DMS53 treated with DMSO at 0.1 percent for 48 hours (cell line): ENCODE data around the gene MAP3K5.
A peak's percentile ranks its signal among the peaks of the same experiment; 100 is the strongest.
"Not testable (repeated sequence)": the region's sequence is repeated elsewhere in the genome, so short reads cannot be mapped to it uniquely, and the experiment has no call there.

Experiments used
- DNase-seq: peaks from one replicate; lab custom pipeline; 2025; ENCODE audit not compliant: unreplicated experiment; lab: John Stamatoyannopoulos, UW

The MAP3K5 gene

DNA sequence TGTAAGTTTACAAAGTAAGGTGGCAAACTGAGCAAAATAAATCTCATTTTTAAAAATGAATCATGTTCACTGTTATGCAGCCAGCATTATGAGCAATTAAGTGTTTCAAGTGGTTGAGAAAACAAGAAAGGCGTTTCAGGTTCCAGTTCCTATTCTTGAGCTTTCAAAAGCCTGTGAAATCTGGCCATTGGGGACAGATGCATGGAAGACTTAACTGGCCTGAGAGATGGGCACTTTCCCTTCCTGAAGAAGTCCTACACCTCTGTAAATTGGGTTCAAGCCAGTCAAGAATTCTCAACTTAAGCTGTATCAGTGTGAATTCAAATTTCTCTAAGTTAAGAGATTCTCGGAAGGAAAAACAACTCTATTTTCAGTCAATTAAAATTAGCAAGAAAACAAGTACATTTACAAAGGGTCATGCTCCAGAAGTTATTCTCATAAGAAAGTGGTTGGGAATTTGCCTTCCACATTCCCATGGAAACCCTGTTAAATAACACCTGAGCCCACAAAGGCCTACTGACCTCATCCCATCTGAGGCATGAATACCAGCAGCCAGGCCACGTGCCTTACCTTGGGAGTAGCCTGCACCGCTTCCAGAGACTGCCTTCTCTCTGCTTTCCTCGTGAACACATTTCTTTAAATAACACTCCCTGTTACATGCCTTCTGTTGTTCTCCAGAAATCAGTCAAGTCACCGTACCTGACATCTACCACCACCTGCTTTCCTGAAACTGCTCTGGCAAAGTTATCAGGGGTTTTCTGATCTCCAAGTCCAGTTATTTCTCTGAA lies 19.4 kb downstream of the MAP3K5 start:
- DNase-seq = peak; percentile 65

DNA sequence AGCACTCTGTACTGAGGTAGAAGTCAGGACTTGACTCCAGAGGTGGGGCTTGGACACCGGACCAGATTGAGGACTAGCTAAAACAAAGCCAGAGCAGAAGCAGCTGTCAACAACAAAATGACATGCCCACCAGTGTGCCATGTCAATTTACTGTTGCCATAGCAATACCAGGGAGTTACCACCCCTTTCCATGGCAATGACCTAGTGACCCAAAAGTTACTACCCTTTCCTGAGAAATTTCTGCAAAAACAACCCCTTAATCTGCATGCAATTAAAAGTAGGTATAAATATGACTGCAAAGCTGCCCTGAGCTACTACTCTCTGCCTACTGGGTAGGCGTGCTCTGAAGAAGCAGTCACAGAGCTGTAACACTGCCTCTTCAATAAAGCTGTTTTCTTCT lies 21.0 kb downstream of the MAP3K5 start:
- no peak for DNase-seq

DNA sequence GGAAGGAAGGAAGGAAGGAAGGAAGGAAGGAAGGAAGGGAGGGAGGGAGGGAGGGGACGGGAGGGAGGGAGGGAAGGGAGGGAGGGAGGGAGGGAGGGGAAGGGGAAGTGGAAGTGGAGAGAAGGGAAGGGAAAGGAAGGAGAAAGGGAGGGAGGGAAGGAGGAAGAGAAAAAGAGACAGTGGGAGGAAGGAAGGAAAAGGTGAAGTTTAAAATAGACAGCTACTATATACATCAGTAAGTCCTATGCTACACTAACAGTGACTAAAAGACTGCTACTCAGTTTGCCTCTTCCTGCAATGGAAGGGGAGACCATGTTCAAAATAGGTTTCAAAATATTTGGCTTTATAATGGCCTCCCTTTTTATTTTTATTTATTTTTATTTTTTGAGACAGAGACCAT lies 22.5 kb downstream of the MAP3K5 start:
- no peak for DNase-seq

DNA sequence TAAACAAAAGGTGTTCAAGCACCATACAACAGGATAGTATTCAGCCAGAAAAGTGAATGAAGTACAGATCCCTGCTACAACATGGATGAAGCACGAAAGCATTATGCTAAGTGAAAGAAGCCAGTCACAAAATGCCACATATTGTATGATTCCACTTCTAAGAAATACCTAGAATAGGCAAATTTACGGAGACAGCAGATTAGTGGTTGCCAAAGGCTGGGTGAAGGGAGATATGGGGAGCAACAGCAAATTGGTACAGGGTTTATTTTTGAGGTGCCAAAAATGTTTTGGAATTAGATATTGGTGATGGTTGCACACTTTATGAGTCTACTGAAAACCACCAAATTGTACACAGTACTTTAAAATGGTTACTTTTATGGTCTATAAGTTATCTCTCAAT lies 23.2 kb downstream of the MAP3K5 start:
- no peak for DNase-seq

DNA sequence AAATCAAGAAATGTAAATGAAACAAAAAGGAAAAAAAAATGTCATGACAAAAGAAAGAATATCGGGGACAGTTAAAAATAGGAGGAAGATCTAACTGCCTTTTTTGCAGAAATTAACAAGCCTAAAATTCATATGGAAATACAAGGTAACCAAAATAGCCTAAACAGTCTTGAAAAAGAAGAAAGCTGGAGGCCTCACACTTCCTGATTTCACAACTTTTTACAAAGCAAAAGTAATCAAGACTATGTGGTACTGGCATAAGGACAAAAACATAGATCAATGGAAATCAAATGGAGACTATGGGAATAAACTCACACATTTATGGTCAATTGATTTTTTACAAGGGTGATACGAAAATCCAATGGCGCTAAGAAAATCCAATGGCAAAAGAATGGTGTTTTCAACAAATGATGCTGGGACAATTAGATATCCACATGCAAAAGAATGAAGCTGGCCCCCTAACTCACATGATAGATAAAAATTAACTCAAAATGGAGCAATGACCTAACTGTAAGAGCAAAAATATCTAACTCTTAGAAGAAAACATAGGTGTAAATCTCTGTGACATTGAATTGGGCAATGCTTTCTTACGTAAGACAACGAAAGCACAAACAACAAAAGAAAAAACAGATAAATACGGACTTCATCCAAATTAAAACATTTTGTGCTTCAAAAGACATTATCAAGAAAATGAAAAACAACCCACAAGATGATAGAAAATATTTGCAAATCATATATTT lies 24.5 kb downstream of the MAP3K5 start:
- DNase-seq = no peak

DNA sequence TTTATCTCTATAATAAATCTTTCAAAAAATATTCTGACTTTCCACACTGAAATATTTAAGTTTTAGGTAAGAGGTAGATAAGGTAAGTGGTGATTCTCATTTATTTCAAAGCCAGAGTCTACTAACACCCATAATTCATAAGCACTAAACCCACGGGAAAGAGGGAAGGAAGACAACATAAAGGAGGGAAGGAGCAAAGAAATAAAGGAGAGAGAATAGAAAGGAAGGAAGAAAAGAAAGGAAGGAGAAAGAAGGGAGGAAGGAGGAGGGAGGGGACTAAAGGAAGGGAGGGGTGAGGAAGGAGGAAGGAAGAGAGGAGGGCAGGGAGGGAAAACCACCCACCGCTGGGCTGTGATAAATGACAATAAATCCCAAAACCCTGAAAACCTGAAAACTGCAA lies 25.2 kb downstream of the MAP3K5 start:
- DNase-seq = no peak

DNA sequence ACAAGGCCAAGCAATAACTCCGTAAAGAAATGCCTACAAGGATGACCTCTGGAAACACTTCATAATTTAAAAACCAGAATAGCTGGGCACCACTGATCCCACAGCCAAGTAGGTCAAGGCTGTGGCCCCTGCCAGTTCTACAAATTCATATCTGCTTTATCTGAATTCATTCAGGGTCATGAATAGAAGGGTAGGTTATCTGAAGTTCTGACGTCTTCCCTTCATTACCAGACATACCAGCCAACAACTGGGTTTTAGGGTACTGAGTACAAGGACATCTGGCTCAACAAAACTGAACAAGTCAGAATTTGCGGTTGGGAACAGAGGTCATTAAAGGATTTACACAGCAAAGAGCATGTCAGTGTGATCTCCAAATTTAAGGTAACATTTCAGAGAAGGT lies 26.0 kb downstream of the MAP3K5 start:
- DNase-seq = no peak

DNA sequence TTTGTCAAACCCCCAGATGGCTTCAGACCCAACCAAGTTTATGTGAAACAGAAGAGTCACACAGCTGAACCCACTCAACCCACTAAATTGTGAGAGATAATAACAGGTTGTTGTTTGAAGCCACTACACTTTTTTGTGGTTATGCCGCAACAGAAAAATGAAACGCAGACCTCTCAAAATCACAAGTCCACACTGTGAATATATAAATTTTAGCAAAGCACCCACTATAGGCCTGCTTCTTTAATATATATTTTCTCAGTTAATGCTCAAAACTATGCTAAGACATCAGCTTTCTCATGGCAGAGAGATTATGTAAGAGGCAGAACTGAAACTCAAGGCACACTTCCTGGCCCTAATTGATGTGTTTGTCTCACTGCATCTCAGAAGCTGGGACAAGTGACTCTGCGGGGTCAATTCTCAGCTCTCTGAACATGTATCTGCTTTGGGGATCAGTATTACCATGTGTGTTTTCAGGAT lies 27.7 kb downstream of the MAP3K5 start:
- DNase-seq = no peak

DNA sequence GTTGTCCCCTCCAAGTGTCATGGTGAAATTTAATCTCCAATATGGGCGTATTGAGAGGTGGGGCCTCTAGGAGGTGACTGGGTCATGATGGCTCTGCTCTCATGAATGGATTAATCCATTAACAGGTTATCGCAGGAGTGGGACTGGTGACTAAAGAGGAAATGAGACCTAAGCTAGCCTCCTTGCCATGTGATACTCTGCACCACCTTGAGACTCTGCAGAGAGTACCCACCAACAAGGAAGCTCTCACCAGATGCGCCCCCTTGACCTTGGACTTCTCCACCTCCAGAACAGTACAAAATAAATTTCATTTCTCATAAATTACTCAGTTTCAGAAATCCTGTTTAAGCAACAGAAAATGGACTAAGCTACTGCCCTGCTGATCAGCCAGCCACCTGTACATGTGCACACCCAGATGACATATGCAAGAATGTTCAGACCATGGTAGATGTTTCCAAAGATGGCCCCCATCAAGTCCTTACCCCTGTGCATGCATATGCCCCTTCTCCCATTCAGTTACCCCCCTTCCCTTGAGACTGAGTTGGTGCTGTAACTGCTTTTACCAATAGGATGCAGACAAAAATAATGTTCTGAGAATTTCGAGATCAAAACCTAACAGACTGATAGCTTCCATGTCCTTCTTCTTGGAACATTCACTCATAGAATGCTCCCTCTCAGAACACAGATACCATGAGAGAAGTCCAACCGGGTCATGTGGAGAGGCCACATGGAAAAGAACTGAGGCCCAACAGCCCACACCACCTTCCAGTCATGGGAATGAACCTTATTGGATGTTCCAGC lies 28.4 kb downstream of the MAP3K5 start:
- DNase-seq = no peak

DNA sequence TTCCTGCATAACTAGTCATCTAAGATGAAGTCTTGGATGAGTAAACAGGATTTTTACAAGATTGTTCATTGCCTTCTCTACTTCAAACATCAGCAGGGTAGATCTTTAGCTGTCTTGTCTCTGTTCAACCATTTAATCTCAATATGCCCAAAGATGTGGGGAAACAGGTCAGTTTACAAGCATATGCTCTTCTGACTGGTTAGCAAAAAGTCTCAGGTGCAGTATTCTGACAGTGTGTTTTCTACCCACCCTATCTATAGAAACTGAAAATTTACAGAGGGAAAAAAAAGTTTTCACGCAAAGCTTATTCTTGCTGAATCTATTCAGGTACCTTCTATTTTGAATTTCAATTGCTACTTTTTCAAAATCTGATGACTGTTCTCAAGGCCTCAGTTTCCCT lies 29.0 kb downstream of the MAP3K5 start:
- DNase-seq = no peak

DNA sequence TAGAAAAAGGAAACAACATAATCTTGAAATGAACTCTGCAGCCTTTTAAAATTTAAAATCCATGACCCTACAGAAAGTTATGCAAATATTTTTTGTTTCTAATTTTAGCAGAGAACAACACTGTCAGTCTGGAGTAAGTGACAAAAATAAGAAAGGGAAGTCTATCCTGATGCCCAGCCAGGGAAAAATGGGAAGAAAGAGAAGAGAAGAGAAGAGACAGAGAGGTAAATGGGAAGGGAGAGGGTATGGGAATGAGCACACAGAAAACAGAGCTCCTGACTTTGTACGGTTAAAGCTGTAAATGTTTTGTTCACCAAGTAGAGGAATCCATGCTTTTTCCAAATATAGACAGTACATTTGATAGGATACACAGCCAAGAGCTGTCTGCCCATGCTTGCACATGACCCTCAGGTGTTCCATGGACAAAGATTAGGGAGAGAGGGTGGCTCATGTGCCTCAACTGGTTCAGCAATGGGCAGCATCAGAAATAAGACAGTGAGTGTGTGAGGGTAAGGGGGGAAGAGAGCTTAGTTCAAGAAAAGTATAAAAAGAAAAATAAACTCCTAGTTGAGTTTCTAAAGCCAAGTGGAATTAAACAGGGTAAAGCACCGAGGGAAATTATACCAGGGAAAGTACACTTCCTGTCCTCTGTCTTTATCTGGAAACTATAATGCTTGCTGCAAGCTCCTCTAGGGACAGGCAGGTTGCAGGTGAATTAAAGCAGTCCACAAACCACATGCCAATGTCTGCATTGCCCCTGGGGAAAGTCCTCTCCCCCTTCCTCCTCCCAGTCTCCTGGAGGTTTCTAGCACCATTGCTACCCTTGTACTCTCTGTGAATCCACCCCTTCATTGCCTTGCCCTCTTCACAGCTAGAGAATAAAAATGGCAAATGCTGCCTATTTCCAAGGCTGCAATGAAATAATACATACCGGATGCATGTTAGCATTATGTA lies 30.0 kb downstream of the MAP3K5 start:
- DNase-seq = no peak

DNA sequence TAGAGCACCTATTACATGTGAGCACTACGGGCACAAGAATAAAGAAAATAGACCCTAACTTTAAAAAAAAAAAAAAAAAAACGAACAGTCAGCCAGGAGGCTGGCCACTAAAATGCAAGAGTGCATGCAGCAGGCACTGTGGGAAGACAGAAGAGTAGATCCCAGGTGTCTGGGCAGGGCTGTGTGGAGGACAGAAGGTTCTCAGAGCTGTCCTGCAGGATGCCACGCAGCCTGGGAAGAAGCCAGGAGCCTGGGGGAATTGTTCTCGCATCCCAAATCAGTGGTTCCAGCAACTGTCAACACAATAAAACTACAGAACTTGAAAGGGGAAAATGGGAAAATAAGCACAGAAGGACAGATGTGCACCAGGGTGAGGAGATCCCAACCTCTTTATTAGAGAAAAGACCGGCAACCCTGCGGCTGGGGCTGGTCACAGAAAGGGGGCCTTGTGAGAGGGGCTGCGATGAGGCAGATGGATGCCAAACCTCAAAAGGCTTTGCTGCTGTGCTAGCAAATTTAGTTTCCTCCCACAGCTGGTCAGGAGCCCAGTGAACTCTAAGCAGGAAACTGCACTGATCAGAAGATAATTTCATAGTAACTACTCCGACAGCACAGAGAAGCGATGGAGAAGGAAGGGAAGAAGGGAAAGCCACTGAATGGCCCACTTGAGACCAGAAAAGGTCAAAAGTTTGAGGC lies 30.9 kb downstream of the MAP3K5 start:
- DNase-seq = no peak

DNA sequence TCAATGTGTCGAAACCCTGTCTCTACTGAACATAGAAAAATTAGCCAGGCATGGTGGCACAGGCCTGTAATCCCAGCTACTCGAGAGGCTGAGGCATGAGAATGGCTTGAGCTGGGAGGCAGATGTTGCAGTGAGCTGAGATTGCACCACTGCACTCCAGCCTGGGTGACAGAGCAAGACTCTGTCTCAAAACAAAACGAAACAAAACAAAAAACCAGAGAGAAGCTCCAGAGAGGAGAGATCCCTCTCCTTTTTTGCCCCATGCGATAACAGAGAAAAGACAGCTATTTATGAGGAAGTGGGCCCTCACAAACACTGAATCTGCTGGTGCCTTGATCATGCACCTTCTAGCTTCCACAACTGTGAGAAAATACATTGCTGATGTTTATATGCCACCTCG lies 31.5 kb downstream of the MAP3K5 start:
- DNase-seq = not testable (repeated sequence)

DNA sequence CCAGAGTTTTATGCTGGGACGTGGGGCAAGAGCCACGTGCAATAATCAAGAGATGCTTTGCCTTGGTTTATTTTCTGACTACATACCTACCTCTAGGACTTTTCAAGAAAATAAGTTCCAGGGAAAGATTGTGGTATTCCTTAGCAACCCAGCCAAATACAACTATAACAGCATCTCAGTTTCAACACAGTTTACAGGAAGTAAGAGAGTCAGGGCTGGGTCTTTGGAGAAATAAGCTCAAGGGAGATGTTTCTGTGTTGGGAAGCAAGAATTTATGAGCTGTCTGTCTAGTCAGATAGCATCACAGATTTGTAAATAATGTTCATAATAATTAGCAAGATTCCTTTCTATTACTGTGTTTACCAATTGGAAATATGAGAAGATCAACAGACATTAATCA lies 35.1 kb downstream of the MAP3K5 start:
- no peak for DNase-seq

DNA sequence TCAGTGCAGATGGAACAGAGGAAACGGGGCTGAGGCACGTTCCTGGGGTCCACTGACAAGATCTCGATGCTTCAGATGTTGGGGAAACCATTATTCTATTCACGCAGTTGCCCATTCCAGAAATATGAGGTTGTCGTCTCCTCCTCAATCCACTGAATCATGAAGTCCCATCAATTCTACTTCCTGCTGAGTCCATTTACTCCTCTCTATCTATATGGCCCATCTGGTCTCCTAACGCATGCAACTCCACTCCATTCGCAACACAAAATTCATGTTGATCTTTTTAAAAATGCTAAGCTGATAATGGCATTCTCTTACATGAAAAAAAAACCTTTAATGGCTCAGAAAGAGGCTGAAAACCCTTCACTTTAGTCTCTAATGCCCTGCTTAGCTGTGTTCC lies 37.5 kb downstream of the MAP3K5 start:
- no peak for DNase-seq

DNA sequence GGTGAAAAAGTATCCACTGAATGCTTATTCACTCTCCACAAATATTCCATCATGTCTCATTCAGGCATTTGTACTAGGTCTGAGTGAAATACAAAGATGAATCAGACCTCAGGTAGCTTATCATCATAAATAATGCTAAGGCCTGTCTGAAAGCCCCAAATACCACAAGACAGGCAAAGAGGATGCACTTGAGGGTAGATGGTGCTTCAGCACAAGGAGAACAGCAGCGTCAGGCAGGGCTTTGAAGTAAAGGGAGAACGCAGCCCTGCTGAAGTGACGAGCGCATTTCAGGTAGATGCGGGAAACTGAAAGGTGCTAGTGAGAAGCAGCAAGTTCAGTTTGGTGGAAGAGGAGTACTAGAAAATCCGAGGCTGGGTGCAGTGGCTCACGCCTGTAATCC lies 38.7 kb downstream of the MAP3K5 start:
- DNase-seq = no peak

DNA sequence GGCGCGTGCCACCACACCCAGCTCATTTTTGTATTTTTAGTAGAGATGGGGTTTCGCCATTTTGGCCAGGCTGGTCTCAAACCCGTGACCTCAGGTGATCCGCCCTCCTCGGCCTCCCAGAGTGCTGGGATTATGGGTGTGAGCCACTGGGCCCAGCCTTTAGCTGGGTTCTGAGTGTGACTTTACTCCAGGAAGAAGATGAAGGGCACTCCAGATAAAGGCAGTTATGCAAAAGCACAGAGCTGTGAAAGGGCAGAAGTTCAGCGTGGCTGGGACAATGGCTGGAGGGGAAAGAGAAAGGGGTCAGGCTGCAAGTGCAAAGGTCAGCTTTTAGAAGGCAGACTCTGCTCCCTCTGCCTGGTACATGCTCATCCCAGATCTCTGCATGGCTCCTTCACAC lies 39.7 kb downstream of the MAP3K5 start:
- DNase-seq = no peak

DNA sequence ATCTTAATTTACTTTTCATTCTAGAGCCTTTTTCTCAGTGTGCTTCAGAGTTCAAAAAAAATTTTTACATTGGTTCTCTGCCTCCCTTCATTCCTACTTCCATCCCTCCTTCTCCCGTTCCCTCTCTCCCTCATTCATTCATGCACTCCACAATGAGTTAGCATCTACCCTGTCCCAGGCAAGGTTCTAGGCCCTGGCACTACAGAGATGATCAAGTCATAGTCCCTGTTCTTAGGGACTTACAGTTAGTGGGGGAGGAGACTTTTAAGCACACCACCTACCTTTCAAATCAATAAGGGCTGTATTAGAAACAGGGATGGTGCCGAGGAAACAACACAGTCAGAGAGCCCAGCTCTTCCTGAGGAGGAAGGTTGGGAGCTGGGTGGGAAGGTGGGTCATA lies 40.3 kb downstream of the MAP3K5 start:
- DNase-seq = no peak

DNA sequence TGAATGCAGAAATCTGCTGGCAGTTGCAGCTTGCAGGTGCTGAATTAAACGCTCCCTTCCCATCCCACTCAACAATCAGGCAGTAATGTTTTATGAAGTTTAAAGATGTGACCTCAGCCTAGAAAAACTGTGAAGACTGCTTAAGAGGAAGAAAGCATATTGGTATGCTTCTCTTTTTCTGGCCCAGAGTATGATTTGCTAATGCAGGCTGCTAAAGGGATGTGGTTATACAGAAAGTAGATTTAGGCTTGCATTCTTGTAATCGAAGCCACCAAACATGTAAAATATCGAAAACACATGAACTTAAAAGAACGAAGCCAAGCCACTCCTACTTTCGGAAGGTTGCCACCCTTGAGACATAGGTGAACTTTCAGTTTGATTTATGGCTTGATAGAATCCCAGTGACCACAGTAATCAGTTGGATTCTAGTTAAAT lies 40.7 kb downstream of the MAP3K5 start:
- DNase-seq = no peak
